GM23248 (cell line): ENCODE results near the gene RPS17. TPM values are rescaled to one million over a fixed set of nuclear protein-coding genes. Genes with fewer than 3 reads are reported as not detected.

ENCODE experiments used
- DNase-seq: peaks from one replicate; pipeline ENCODE4 v3.0.0-alpha.2; 2015
- H2AFZ ChIP-seq: fragments of 200-600 bp; sonication (generic); 2 replicates; pipeline ENCODE4 v1.6.1; 2016; ENCODE audit warnings: antibody characterized with exemption
- H3F3A ChIP-seq: fragments of 200-600 bp; sonication (generic); 2 replicates; pipeline ENCODE4 v1.6.1; 2016; ENCODE audit warnings: mild to moderate bottlenecking, antibody characterized with exemption, mixed run types; ENCODE audit not compliant: insufficient read depth
- H3K27ac ChIP-seq: fragments of 200-600 bp; sonication (generic); 2 replicates; pipeline ENCODE4 v1.5.1; 2016; ENCODE audit warnings: mild to moderate bottlenecking
- H3K27me3 ChIP-seq: fragments of 200-600 bp; sonication (generic); replicated peaks from 2 replicates; pipeline ENCODE4 v1.6.1; 2016; ENCODE audit warnings: mild to moderate bottlenecking; ENCODE audit not compliant: insufficient read depth
- H3K36me3 ChIP-seq: fragments of 200-600 bp; sonication (generic); 2 replicates; pipeline ENCODE4 v1.6.1; 2016; ENCODE audit warnings: low read depth, mild to moderate bottlenecking
- H3K4me1 ChIP-seq: fragments of 200-600 bp; sonication (generic); 2 replicates; pipeline ENCODE4 v1.6.1; 2016; ENCODE audit warnings: mild to moderate bottlenecking; ENCODE audit not compliant: insufficient read depth
- H3K4me2 ChIP-seq: fragments of 200-600 bp; sonication (generic); one replicate; pipeline ENCODE4 v1.6.1; 2016; ENCODE audit warnings: mild to moderate bottlenecking; ENCODE audit not compliant: unreplicated experiment
- H3K4me3 ChIP-seq: fragments of 200-600 bp; sonication (generic); 2 replicates; pipeline ENCODE4 v1.5.1; 2016; ENCODE audit warnings: mild to moderate bottlenecking
- H3K79me2 ChIP-seq: fragments of 200-600 bp; sonication (generic); 2 replicates; pipeline ENCODE4 v1.6.1; 2016; ENCODE audit warnings: mild to moderate bottlenecking; ENCODE audit not compliant: insufficient read depth
- H3K9ac ChIP-seq: fragments of 200-600 bp; sonication (generic); 2 replicates; pipeline ENCODE4 v1.6.1; 2016; ENCODE audit warnings: mild to moderate bottlenecking
- H3K9me2 ChIP-seq: fragments of 200-600 bp; sonication (generic); 2 replicates; pipeline ENCODE4 v1.6.1; 2016; ENCODE audit warnings: mixed run types, mild to moderate bottlenecking, moderate library complexity; ENCODE audit not compliant: insufficient read depth
- H3K9me3 ChIP-seq: fragments of 200-600 bp; sonication (generic); one replicate; pipeline ENCODE4 v1.6.1; 2017; ENCODE audit warnings: low read depth
- H4K20me1 ChIP-seq: fragments of 200-600 bp; sonication (generic); 2 replicates; pipeline ENCODE4 v1.6.0; 2016; ENCODE audit not compliant: insufficient read depth
- EZH2 ChIP-seq: fragments of 200-600 bp; sonication (generic); IDR thresholded peaks from 2 replicates; pipeline ENCODE4 v1.6.1; 2018; ENCODE audit warnings: antibody characterized with exemption, mild to moderate bottlenecking; ENCODE audit not compliant: insufficient read depth, poor library complexity, severe bottlenecking
- EZH2phosphoT487 ChIP-seq: fragments of 200-600 bp; sonication (generic); IDR thresholded peaks from 2 replicates; pipeline ENCODE4 v1.6.1; 2018; ENCODE audit warnings: antibody characterized with exemption, moderate library complexity, mild to moderate bottlenecking, low read depth; ENCODE audit not compliant: insufficient read depth
- WGBS, 2 experiments: methylation state at CpG; one replicate each; pipeline ENCODE4 v1.1.6; 2015 to 2017; ENCODE audit warnings: low lambda C conversion rate in 2 of 2, low coverage in 1 of 2; ENCODE audit errors: missing lambda C conversion rate in 2 of 2; 5-methylcytosine and 5-hydroxymethylcytosine counted together
- in situ Hi-C: fragments of 300-500 bp; cut with MboI; formaldehyde crosslinking; loops from 2 replicates; pipeline ENCODE4 v1.15.0; 2020
- polyA plus RNA-seq: library from polyadenylated mRNA; unstranded; fragments of >200 nt; fragmentation: Nextera tagmentation; extraction: Ambion mirVana; gene quantifications from 2 replicates; pipeline ENCODE4 v1.2.1, GENCODE V29; 2016
- total RNA-seq: library from RNA; depleted of rRNA; stranded (reverse); fragments of >200 nt; shearing (Covaris generic); gene quantifications from 2 replicates; pipeline ENCODE4 v1.2.3, GENCODE V29; 2014

Gene RPS17
- total and polyA plus RNA-seq, 2 experiments from 2014 or later: 553 to 1,721 TPM

GRCh38 chr15:82548700-82549099 lies 8.4 kb upstream of the RPS17 start:
- Histone ChIP-seq H3K79me2 (no peaks in the 10 kb centered on the region), H3K9ac (no peak overlapping the region), H3K9me2 (no peaks in the 10 kb centered on the region), H3K4me3 (no peak overlapping the region), H4K20me1 (no peaks in the 10 kb centered on the region), H2AFZ (no peak overlapping the region), H3K4me1 (peaks cover 10% of the 10 kb centered on the region), H3K36me3 (no peaks in the 10 kb centered on the region), H3F3A (peaks cover 5% of the 10 kb centered on the region), H3K27ac (no peak overlapping the region), H3K4me2 (no peak overlapping the region), H3K9me3 (no peaks in the 10 kb centered on the region), H3K27me3 (no peaks in the 10 kb centered on the region)
- peak; percentile 27 for DNase-seq
- no peak for TF ChIP-seq EZH2
- no peak for TF ChIP-seq EZH2phosphoT487
- WGBS, 2 experiments: 66 to 73% methylated on average over 2 of the region's 2 CpGs
- in situ Hi-C loops: loop anchor here (25.0 kb wide), 1 partner anchor 464 kb away; the partner anchor contains the start of gene C15orf40

DNA sequence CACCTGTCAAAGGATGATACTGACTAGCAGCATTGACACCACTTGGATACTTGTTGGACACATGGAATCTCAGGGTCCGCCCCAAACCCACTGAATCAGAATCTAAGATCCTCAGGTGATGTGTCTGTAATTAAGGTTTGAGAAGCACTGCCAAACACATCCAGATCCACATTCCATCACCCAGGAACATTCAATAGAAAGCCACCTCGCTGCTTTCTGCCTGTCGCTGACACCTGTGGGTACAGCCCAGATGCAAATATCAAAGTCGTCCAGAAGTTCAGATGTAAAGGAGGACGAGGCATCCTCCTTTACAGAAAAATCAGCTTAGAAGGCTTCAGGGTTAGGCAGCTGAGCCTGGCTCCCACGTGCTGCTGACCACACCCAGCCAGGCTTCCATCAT lies 5.2 kb upstream of the RPS17 start:
- Histone ChIP-seq H2AFZ (no peak overlapping the region), H3K4me2 (no peak overlapping the region), H3K36me3 (no peaks in the 10 kb centered on the region), H3K27me3 (no peaks in the 10 kb centered on the region), H3K27ac (no peak overlapping the region), H3F3A (no peaks in the 10 kb centered on the region), H3K9me2 (no peaks in the 10 kb centered on the region), H4K20me1 (no peaks in the 10 kb centered on the region), H3K9me3 (no peaks in the 10 kb centered on the region), H3K4me3 (no peak overlapping the region), H3K4me1 (0 out of 2 replicates have a peak, but pooled peaks cover 6% of the 10 kb centered on the region), H3K9ac (no peak overlapping the region), H3K79me2 (peaks cover 5% of the 10 kb centered on the region)
- in situ Hi-C loops: loop anchor here (25.0 kb wide), 1 partner anchor 467 kb away; the partner anchor contains the start of gene C15orf40
- DNase-seq: no peak
- WGBS, 2 experiments: 46 to 52% methylated on average over 6 of the region's 6 CpGs
- no peak for TF ChIP-seq EZH2
- TF ChIP-seq EZH2phosphoT487: no peak

GRCh38 chr15:82545002-82545401 lies 4.7 kb upstream of the RPS17 start:
- H3K79me2 ChIP-seq: peaks cover 8% of the 10 kb centered on the region
- no peaks in the 10 kb centered on the region for H3F3A ChIP-seq
- no peaks in the 10 kb centered on the region for H4K20me1 ChIP-seq
- H3K27me3 ChIP-seq: no peaks in the 10 kb centered on the region
- in situ Hi-C loops: loop anchor here (25.0 kb wide), 1 partner anchor 467 kb away; the partner anchor contains the start of gene C15orf40
- H3K36me3 ChIP-seq: no peaks in the 10 kb centered on the region
- H3K27ac ChIP-seq: no peak overlapping the region
- H3K4me2 ChIP-seq: no peak overlapping the region
- H3K9ac ChIP-seq: no peak overlapping the region
- H2AFZ ChIP-seq: no peak overlapping the region
- TF ChIP-seq EZH2: no peak
- no peak for TF ChIP-seq EZH2phosphoT487
- H3K9me2 ChIP-seq: no peaks in the 10 kb centered on the region
- 0 out of 2 replicates have a peak, but pooled peaks cover 6% of the 10 kb centered on the region for H3K4me1 ChIP-seq
- H3K4me3 ChIP-seq: no peak overlapping the region
- DNase-seq: no peak
- WGBS, 2 experiments: 69 to 70% methylated on average over 3 of the region's 3 CpGs
- H3K9me3 ChIP-seq: no peaks in the 10 kb centered on the region

DNA sequence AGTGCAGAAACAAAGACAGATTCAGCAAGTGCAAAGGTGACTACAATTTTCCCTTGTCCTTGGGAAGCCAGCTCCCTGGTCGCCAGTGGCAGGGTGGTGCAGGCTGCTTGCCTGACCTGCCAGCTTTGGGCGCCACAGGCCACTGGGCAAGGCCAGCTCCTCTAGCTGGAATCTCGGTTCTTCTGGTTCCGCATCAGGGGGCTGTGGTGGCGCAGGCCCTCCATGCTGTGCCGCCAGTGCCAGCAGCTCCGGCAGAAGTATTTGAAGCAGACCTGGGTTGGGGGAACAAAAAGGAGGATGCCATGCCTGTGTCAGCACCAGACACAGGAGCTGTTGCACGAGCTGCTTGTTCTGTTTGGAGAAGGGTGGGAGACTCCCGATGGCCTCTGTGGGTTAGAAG lies 4.2 kb upstream of the RPS17 start:
- no peaks in the 10 kb centered on the region for H3F3A ChIP-seq
- no peaks in the 10 kb centered on the region for H3K36me3 ChIP-seq
- 0 out of 2 replicates have a peak, but pooled peaks cover 6% of the 10 kb centered on the region for H3K4me1 ChIP-seq
- H3K4me3 ChIP-seq: no peak overlapping the region
- H3K9ac ChIP-seq: no peak overlapping the region
- DNase-seq: no peak
- H3K9me2 ChIP-seq: no peaks in the 10 kb centered on the region
- TF ChIP-seq EZH2 (no peak), EZH2phosphoT487 (no peak)
- H3K27ac ChIP-seq: no peak overlapping the region
- no peak overlapping the region for H2AFZ ChIP-seq
- WGBS, 2 experiments: 93 to 94% methylated on average over 9 of the region's 9 CpGs
- H4K20me1 ChIP-seq: no peaks in the 10 kb centered on the region
- in situ Hi-C loops: loop anchor here (25.0 kb wide), 1 partner anchor 468 kb away; the partner anchor contains the start of gene C15orf40
- no peak overlapping the region for H3K4me2 ChIP-seq
- peaks cover 13% of the 10 kb centered on the region for H3K79me2 ChIP-seq
- no peaks in the 10 kb centered on the region for H3K9me3 ChIP-seq
- H3K27me3 ChIP-seq: no peaks in the 10 kb centered on the region
